Transverse colon (tissue), 4 donors: ENCODE results near the gene HS3ST2. TPM values are rescaled to one million over a fixed set of nuclear protein-coding genes. Genes with fewer than 3 reads are reported as not detected.

ENCODE experiments used
- DNase-seq: peaks from one replicate; pipeline ENCODE4 v3.0.0-alpha.2; 2019
- H3K27ac ChIP-seq, 4 donors: fragments of 200-600 bp; sonication (generic); 2 replicates each; pipeline ENCODE4 v1.5.1; 2016 to 2018; ENCODE audit warnings: inconsistent platforms in 4 of 4
- H3K27me3 ChIP-seq: fragments of 200-600 bp; sonication (generic); 2 replicates; pipeline ENCODE4 v1.5.1; 2017; ENCODE audit warnings: inconsistent platforms
- H3K36me3 ChIP-seq, 4 donors: fragments of 200-600 bp; sonication (generic); 2 replicates each; pipeline ENCODE4 v1.5.1; 2017 to 2019; ENCODE audit warnings: inconsistent platforms in 4 of 4
- H3K4me1 ChIP-seq, 4 donors: fragments of 200-600 bp; sonication (generic); 2 replicates each; pipeline ENCODE4 v1.5.1; 2017 to 2020; ENCODE audit warnings: inconsistent platforms in 4 of 4
- H3K4me3 ChIP-seq, 4 donors: fragments of 200-600 bp; sonication (generic); 1 replicate in 1 of 4; 2 replicates in 3 of 4; pipeline versions ENCODE4 v1.5.1 to v1.6.1; 2017 to 2019; ENCODE audit warnings: inconsistent platforms in 4 of 4
- H3K9me3 ChIP-seq, 2 donors: fragments of 200-600 bp; sonication (generic); 2 replicates each; pipeline ENCODE4 v1.5.1; 2017 to 2019; ENCODE audit warnings: inconsistent platforms in 2 of 2
- EP300 ChIP-seq: sonication (generic); formaldehyde crosslinking; IDR thresholded peaks from one replicate; pipeline ENCODE4 v1.6.1; 2017; ENCODE audit warnings: antibody characterized with exemption, low read depth
- POLR2A ChIP-seq: fragments of 450-650 bp; IDR thresholded peaks from one replicate; pipeline ENCODE4 v1.6.1; 2016; ENCODE audit warnings: antibody characterized with exemption, mild to moderate bottlenecking, moderate library complexity
- POLR2AphosphoS5 ChIP-seq, 3 donors: sonication (generic); formaldehyde crosslinking; IDR thresholded peaks; one replicate each; pipeline ENCODE4 v1.6.1; 2016; ENCODE audit warnings: antibody characterized with exemption in 3 of 3
- WGBS, 2 donors: methylation state at CpG; one replicate each; pipeline ENCODE4 v1.1.5; 2018; ENCODE audit warnings: low coverage in 1 of 2; 5-methylcytosine and 5-hydroxymethylcytosine counted together
- in situ Hi-C, 4 donors: fragments of 200-750 bp; cut with MboI; loops; one replicate each; pipeline versions ENCODE4 v1.15.0 to v1.15.1; 2017; ENCODE audit warnings: low sequenced_read_pairs in 3 of 4, low pct_ligation_motif_present in 1 of 4, low pct_unique_long_range_greater_than_20kb in 1 of 4
- intact Hi-C: fragments of 100-400 bp; cut with DNase I; formaldehyde crosslinking; loops from one replicate; pipeline ENCODE4 v1.15.1; 2023; ENCODE audit warnings: low total_unique reads
- total RNA-seq, 4 donors: library from RNA; depleted of rRNA; stranded (reverse); fragments of >200 nt; gene quantifications; one replicate each; pipeline ENCODE4 v1.1.0, GENCODE V29; 2016
- TF ChIP-seq, protein P1 (sequence below), 5 experiments: fragments of 200-600 bp in 3 of 5; fragments of 450-650 bp in 2 of 5; sonication (generic) in 3 of 5; IDR thresholded peaks; 1 replicate in 2 of 5; 2 replicates in 3 of 5; pipeline ENCODE4 v1.5.1; 2016 to 2017; ENCODE audit warnings: antibody characterized with exemption in 5 of 5, inconsistent platforms in 3 of 5, mild to moderate bottlenecking in 2 of 5, moderate library complexity in 1 of 5

Gene HS3ST2
- total RNA-seq, 4 donors from 2014 or later: 0.32 to 4.5 (median 2.2) TPM

DNA sequence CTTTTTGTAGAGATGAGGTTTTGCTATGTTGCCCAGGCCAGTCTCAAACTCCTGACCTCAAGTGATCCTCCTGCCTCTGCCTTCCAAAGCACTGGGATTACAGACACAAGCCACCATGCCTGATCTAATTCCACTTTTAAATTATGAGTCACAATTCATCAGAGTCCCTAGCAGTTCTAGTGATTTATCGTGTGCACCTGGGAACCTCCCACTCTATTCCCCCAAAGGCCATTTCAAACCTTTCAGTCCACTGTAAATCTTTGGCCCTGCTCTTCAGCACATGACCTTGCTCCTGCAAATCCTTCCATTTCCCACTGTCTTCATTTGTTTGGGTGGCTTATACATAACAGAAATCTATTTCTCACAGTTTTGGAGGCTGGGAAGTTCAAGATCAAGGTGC, 73.0 kb downstream of the HS3ST2 start:
- DNase-seq: no peak
- Histone ChIP-seq H3K27me3 (peaks cover 15% of the 10 kb centered on the region), H3K4me3 (no peak overlapping the region), H3K9me3 (no peaks in the 10 kb centered on the region), H3K4me1 (no peaks in the 10 kb centered on the region), H3K36me3 (no peaks in the 10 kb centered on the region), H3K27ac (no peak overlapping the region)
- in situ Hi-C loops: no loop called here
- 86% methylated on average over 1 of the region's 1 CpG; no CpG with 5 or more reads in 1 of the 2 donors for WGBS, 2 donors
- TF ChIP-seq, protein P1, sequence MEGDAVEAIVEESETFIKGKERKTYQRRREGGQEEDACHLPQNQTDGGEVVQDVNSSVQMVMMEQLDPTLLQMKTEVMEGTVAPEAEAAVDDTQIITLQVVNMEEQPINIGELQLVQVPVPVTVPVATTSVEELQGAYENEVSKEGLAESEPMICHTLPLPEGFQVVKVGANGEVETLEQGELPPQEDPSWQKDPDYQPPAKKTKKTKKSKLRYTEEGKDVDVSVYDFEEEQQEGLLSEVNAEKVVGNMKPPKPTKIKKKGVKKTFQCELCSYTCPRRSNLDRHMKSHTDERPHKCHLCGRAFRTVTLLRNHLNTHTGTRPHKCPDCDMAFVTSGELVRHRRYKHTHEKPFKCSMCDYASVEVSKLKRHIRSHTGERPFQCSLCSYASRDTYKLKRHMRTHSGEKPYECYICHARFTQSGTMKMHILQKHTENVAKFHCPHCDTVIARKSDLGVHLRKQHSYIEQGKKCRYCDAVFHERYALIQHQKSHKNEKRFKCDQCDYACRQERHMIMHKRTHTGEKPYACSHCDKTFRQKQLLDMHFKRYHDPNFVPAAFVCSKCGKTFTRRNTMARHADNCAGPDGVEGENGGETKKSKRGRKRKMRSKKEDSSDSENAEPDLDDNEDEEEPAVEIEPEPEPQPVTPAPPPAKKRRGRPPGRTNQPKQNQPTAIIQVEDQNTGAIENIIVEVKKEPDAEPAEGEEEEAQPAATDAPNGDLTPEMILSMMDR (IDR thresholded peaks at IDR 0.05): no peak
- TF ChIP-seq EP300: no peak
- TF ChIP-seq POLR2A: no peak
- TF ChIP-seq POLR2AphosphoS5 (IDR thresholded peaks at IDR 0.05): no peak
- intact Hi-C loops: no loop called here

DNA sequence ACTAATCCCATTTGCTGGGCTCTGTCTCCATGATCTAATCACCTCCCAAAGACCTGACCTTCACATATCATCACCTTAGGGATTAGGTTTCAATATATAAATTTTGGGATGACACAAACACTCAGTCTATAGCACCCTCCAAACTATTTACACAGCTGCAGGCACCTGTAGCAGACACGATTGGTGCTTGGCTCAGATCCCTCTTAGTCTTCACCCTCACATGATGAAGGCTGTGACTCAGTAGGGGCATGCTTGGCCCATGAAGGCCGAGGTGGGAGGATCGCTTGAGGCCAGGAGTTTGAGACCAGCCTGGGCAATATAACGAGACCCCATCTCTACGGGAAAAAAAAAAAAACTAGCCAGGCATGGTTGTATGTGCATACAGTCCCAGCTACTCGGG, 73.5 kb downstream of the HS3ST2 start:
- no peaks in the 10 kb centered on the region for H3K36me3 ChIP-seq
- 74% methylated on average over 6 of the region's 6 CpGs; no CpG with 5 or more reads in 1 of the 2 donors for WGBS, 2 donors
- no peaks in the 10 kb centered on the region for H3K9me3 ChIP-seq
- intact Hi-C loops: no loop called here
- H3K4me1 ChIP-seq: no peaks in the 10 kb centered on the region
- peaks cover 15% of the 10 kb centered on the region for H3K27me3 ChIP-seq
- no peak overlapping the region for H3K4me3 ChIP-seq
- TF ChIP-seq EP300: no peak
- no peak for TF ChIP-seq POLR2A
- no peak for TF ChIP-seq POLR2AphosphoS5 (IDR thresholded peaks at IDR 0.05)
- TF ChIP-seq, protein P1 (IDR thresholded peaks at IDR 0.05): no peak
- in situ Hi-C loops: no loop called here
- H3K27ac ChIP-seq: no peak overlapping the region
- no peak for DNase-seq

DNA sequence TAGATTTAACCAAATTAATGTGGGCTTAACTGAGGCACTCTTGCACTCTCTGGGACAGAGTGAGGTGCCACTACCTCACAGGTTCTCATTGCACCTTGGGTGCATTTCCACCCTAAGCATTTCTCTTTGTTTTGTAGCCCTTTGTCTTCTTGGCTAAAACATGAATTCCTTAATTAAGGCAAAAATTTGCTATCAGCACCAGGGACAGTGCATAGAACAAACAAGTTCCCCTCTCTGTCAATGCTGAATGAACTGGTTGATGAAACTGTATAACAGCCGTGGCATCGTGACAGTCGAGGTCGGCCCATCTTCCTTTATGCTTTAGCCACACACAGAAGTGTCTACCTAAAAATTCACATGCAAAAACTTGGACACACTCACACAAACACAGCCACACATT, 74.8 kb downstream of the HS3ST2 start:
- peaks cover 15% of the 10 kb centered on the region for H3K27me3 ChIP-seq
- H3K36me3 ChIP-seq: no peaks in the 10 kb centered on the region
- in situ Hi-C loops: no loop called here
- no peak for DNase-seq
- WGBS, 2 donors: 32 to 51% methylated on average over 3 to 4 of the region's 4 CpGs
- no peaks in the 10 kb centered on the region for H3K4me1 ChIP-seq
- H3K4me3 ChIP-seq: no peak overlapping the region
- H3K9me3 ChIP-seq: no peaks in the 10 kb centered on the region
- H3K27ac ChIP-seq: no peak overlapping the region
- intact Hi-C loops: no loop called here
- TF ChIP-seq EP300: no peak
- TF ChIP-seq POLR2A: no peak
- TF ChIP-seq POLR2AphosphoS5 (IDR thresholded peaks at IDR 0.05): no peak
- TF ChIP-seq, protein P1 (IDR thresholded peaks at IDR 0.05): no peak

DNA sequence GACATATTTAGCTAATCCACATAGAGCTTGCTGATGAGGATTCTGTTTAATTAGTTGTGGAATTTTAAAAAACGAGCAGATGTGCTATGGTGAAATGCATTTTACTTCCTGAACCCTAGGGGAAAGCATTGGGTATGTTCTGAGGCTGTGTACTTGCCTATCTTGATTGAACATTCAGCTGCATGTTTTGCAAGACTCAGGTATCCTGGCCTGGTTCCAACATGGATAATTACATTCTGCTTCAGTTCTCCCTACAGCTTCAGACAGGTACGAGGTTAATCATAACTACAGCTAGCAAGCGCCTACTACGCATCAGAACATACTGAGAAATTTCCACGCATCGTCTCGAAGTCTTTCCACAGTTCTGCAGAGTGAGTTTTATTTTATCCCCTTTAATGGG, 77.0 kb downstream of the HS3ST2 start:
- intact Hi-C loops (no loop called here), in situ Hi-C loops (no loop called here)
- no peak overlapping the region for H3K27ac ChIP-seq
- no peak for DNase-seq
- no peaks in the 10 kb centered on the region for H3K4me1 ChIP-seq
- no peak for TF ChIP-seq POLR2A
- TF ChIP-seq EP300: no peak
- TF ChIP-seq, protein P1 (IDR thresholded peaks at IDR 0.05): no peak
- TF ChIP-seq POLR2AphosphoS5 (IDR thresholded peaks at IDR 0.05): no peak
- H3K9me3 ChIP-seq: no peaks in the 10 kb centered on the region
- no peak overlapping the region for H3K4me3 ChIP-seq
- 81 to 100% methylated on average over 2 to 7 of the region's 7 CpGs for WGBS, 2 donors
- H3K27me3 ChIP-seq: peaks cover 23% of the 10 kb centered on the region
- no peaks in the 10 kb centered on the region for H3K36me3 ChIP-seq
